ENCODE results near the gene KCNMB2.

GRCh38 chr3:178517665-178518334 is 18.4 kb upstream of the KCNMB2 start:
- TF ChIP-seq POLR2AphosphoS5 (IDR thresholded peaks at IDR 0.05; ENCODE audit: borderline replicate concordance, low read depth, low read length) (no peak), EZH2 (IDR thresholded peaks at IDR 0.05) (no peak)

All from SK-N-MC (cell line).